ENCODE measurements around the gene PRKAR2A. TPM values are rescaled to one million over a fixed set of nuclear protein-coding genes. Genes with fewer than 3 reads are reported as not detected.
"Not testable (repeated sequence)": the region's sequence is repeated elsewhere in the genome, so short reads cannot be mapped to it uniquely, and the experiment has no call there.

The PRKAR2A gene
- total RNA-seq, 4 donors from 2014 or later = 26.9 to 77.1 (median 46.2) TPM

GRCh38 chr3:48738926-48739616, 108.6 kb downstream of the PRKAR2A start:
- Histone ChIP-seq H3K27me3 (no peaks in the 10 kb centered on the region), H3K4me3 (replicated peaks in 1 of 3) (no peak overlapping the region), H3K9me3 (no peaks in the 10 kb centered on the region), H3K4me1 (peaks cover 0 to 20% of the 10 kb centered on the region in 2 donors), H3K36me3 (no peaks in the 10 kb centered on the region), H3K27ac (peak overlapping the region in 2 of 3 donors; percentile 40 to 66)
- no peak for DNase-seq
- TF ChIP-seq POLR2A (IDR thresholded peaks at IDR 0.05) (no peak), CTCF (IDR thresholded peaks at IDR 0.05) (no peak)
- WGBS, 2 donors = 72 to 77% methylated on average over 9 of the region's 9 CpGs
- intact Hi-C loops (cut with DNase I) = no loop called here

- no peaks in the 10 kb centered on the region for H3K9me3 ChIP-seq
- DNase-seq = no peak
- H3K27me3 ChIP-seq = no peaks in the 10 kb centered on the region
- intact Hi-C loops (cut with DNase I) = no loop called here
- TF ChIP-seq CTCF (IDR thresholded peaks at IDR 0.05) (no peak), POLR2A (IDR thresholded peaks at IDR 0.05) (no peak)
- peak overlapping the region in 1 of 3 donors; percentile 66 for H3K27ac ChIP-seq
- no peaks in the 10 kb centered on the region for H3K36me3 ChIP-seq
- H3K4me3 ChIP-seq (replicated peaks in 1 of 3) = no peak overlapping the region
- H3K4me1 ChIP-seq = peaks cover 0 to 20% of the 10 kb centered on the region in 2 donors
- WGBS, 2 donors = 90 to 95% methylated on average over 3 of the region's 3 CpGs
Observed at GRCh38 chr3:48738144-48738536, 109.5 kb downstream of the PRKAR2A start.

- DNase-seq; H3K4me3 ChIP-seq (replicated peaks in 1 of 3); H3K27ac ChIP-seq; H3K27me3 ChIP-seq; H3K36me3 ChIP-seq; H3K9me3 ChIP-seq; intact Hi-C loops (cut with DNase I): not testable (repeated sequence)
- peaks cover 0 to 13% of the 10 kb centered on the region in 2 donors for H3K4me1 ChIP-seq
- 46 to 48% methylated on average over 8 of the region's 8 CpGs for WGBS, 2 donors
Observed at GRCh38 chr3:48735075-48735767, 112.5 kb downstream of the PRKAR2A start.

GRCh38 chr3:48734541-48734940, 113.1 kb downstream of the PRKAR2A start:
- H3K4me3 ChIP-seq (replicated peaks in 1 of 3); H3K36me3 ChIP-seq; H3K4me1 ChIP-seq; H3K27ac ChIP-seq; H3K27me3 ChIP-seq; intact Hi-C loops (cut with DNase I); DNase-seq; H3K9me3 ChIP-seq: not testable (repeated sequence)
- WGBS, 2 donors = 83 to 86% methylated on average over 1 to 2 of the region's 25 CpGs

GRCh38 chr3:48733752-48734518, 113.7 kb downstream of the PRKAR2A start:
- H3K4me3 ChIP-seq (replicated peaks in 1 of 3); intact Hi-C loops (cut with DNase I); H3K27me3 ChIP-seq; H3K27ac ChIP-seq; H3K9me3 ChIP-seq; H3K4me1 ChIP-seq; H3K36me3 ChIP-seq; DNase-seq: not testable (repeated sequence)
- 96% methylated on average over 21 of the region's 53 CpGs; no CpG with 5 or more reads in 1 of the 2 donors for WGBS, 2 donors

- no peaks in the 10 kb centered on the region for H3K4me1 ChIP-seq
Observed at GRCh38 chr3:48727511-48727910, 120.2 kb downstream of the PRKAR2A start.

GRCh38 chr3:48725185-48725855, 122.4 kb downstream of the PRKAR2A start:
- H3K4me1 ChIP-seq; H3K27ac ChIP-seq; DNase-seq; H3K27me3 ChIP-seq; intact Hi-C loops (cut with DNase I); H3K9me3 ChIP-seq; H3K36me3 ChIP-seq; H3K4me3 ChIP-seq (replicated peaks in 1 of 3): not testable (repeated sequence)
- 91 to 92% methylated on average over 8 of the region's 8 CpGs for WGBS, 2 donors

More at GRCh38 chr3:48727511-48727910, 120.2 kb downstream of the PRKAR2A start:
- no peak overlapping the region for H3K4me3 ChIP-seq (replicated peaks in 1 of 3)
- TF ChIP-seq POLR2A (IDR thresholded peaks at IDR 0.05) (no peak), CTCF (IDR thresholded peaks at IDR 0.05) (no peak)
- 89 to 97% methylated on average over 8 of the region's 8 CpGs for WGBS, 2 donors
- H3K9me3 ChIP-seq = no peaks in the 10 kb centered on the region
- H3K27me3 ChIP-seq = no peaks in the 10 kb centered on the region
- intact Hi-C loops (cut with DNase I) = no loop called here
- DNase-seq = no peak
- H3K27ac ChIP-seq = no peak overlapping the region
- no peaks in the 10 kb centered on the region for H3K36me3 ChIP-seq
